OCI-LY1 (cell line): Measurements from ENCODE around the gene ARHGAP27.

Experiments used
- H2AFZ ChIP-seq: fragments of 200-600 bp; sonication (generic), shearing (Covaris generic); 2 replicates; pipeline ENCODE4 v1.6.0; 2014; ENCODE audit warnings: antibody characterized with exemption, mild to moderate bottlenecking, low read length
- H3F3A ChIP-seq: fragments of 200-600 bp; sonication (generic), shearing (Covaris generic); 2 replicates; pipeline ENCODE4 v1.6.0; 2014; ENCODE audit warnings: mild to moderate bottlenecking, antibody characterized with exemption, low read length, moderate library complexity; ENCODE audit not compliant: insufficient read depth
- H3K27ac ChIP-seq: fragments of 200-600 bp; sonication (generic); 2 replicates; pipeline ENCODE4 v1.5.1; 2014; ENCODE audit warnings: low read length, mixed run types, mild to moderate bottlenecking, low read depth; ENCODE audit not compliant: poor library complexity, severe bottlenecking
- H3K27me3 ChIP-seq: fragments of 200-600 bp; sonication (generic); 2 replicates; pipeline ENCODE4 v1.6.0; 2014; ENCODE audit warnings: antibody characterized with exemption, mild to moderate bottlenecking, low read length, moderate library complexity; ENCODE audit not compliant: insufficient read depth
- H3K36me3 ChIP-seq: fragments of 200-600 bp; sonication (generic); 2 replicates; pipeline ENCODE4 v1.6.1; 2014; ENCODE audit warnings: mild to moderate bottlenecking, antibody characterized with exemption, low read length, moderate library complexity, mixed read lengths; ENCODE audit not compliant: insufficient read depth
- H3K4me1 ChIP-seq: fragments of 200-600 bp; sonication (generic); 2 replicates; pipeline ENCODE4 v1.5.1; 2014; ENCODE audit warnings: mild to moderate bottlenecking, low read length, moderate library complexity; ENCODE audit not compliant: insufficient read depth, severe bottlenecking
- H3K4me2 ChIP-seq: fragments of 200-600 bp; sonication (generic), shearing (Covaris generic); 2 replicates; pipeline ENCODE4 v1.6.1; 2014; ENCODE audit warnings: low read length
- H3K4me3 ChIP-seq: fragments of 200-600 bp; sonication (generic); 2 replicates; pipeline ENCODE4 v1.5.1; 2014; ENCODE audit warnings: low read length, low read depth, mild to moderate bottlenecking, mixed read lengths; ENCODE audit not compliant: poor library complexity, severe bottlenecking
- H3K79me2 ChIP-seq: fragments of 200-600 bp; shearing (Covaris generic); 2 replicates; pipeline ENCODE4 v1.6.1; 2016; ENCODE audit warnings: mixed run types, low read length, mixed read lengths; ENCODE audit not compliant: insufficient read depth
- H3K9ac ChIP-seq: fragments of 200-600 bp; sonication (generic), shearing (Covaris generic); 2 replicates; pipeline ENCODE4 v1.6.1; 2014; ENCODE audit warnings: mild to moderate bottlenecking, low read length, mixed read lengths
- H3K9me2 ChIP-seq: fragments of 200-600 bp; sonication (generic), shearing (Covaris generic); 2 replicates; pipeline ENCODE4 v1.6.1; 2014; ENCODE audit warnings: low read depth, mild to moderate bottlenecking, low read length, mixed read lengths
- H3K9me3 ChIP-seq: fragments of 200-600 bp; shearing (Covaris generic); 2 replicates; pipeline ENCODE4 v1.6.1; 2014; ENCODE audit warnings: low read length, mixed read lengths
- H4K20me1 ChIP-seq: fragments of 200-600 bp; sonication (generic), shearing (Covaris generic); 2 replicates; pipeline ENCODE4 v1.6.0; 2016; ENCODE audit warnings: mild to moderate bottlenecking, low read length; ENCODE audit not compliant: insufficient read depth
- CTCF ChIP-seq: fragments of 200-600 bp; sonication (generic), shearing (Covaris generic); IDR thresholded peaks from 2 replicates; pipeline ENCODE4 v1.5.1; 2017; ENCODE audit warnings: mild to moderate bottlenecking, antibody characterized with exemption, low read length, moderate library complexity, mixed read lengths
- EZH2 ChIP-seq: fragments of 200-600 bp; sonication (generic), shearing (Covaris generic); IDR thresholded peaks from 2 replicates; pipeline ENCODE4 v1.8.0; 2017; ENCODE audit warnings: borderline replicate concordance, mixed run types, mild to moderate bottlenecking, antibody characterized with exemption, low read length, moderate library complexity, mixed read lengths

Gene ARHGAP27

GRCh38 chr17:45361976-45362375 lies 70.7 kb downstream of the ARHGAP27 start:
- Histone ChIP-seq H3K4me2 (no peak overlapping the region), H3K4me3 (no peak overlapping the region), H3K79me2 (no peaks in the 10 kb centered on the region), H3K27me3 (peaks cover 25% of the 10 kb centered on the region; the same call in 1 of the 2 replicates), H3K9me3 (peaks cover 4% of the 10 kb centered on the region; the same call in 1 of the 2 replicates), H3K4me1 (no peaks in the 10 kb centered on the region), H3K9ac (no peak overlapping the region), H2AFZ (no peak overlapping the region), H3K9me2 (no peaks in the 10 kb centered on the region), H3K36me3 (peaks cover 3% of the 10 kb centered on the region; the same call in 1 of the 2 replicates), H4K20me1 (no peaks in the 10 kb centered on the region), H3K27ac (no peak overlapping the region), H3F3A (no peaks in the 10 kb centered on the region)
- TF ChIP-seq CTCF, result no peak
- TF ChIP-seq EZH2, result no peak

- no peaks in the 10 kb centered on the region for H3K79me2 ChIP-seq
- H3K9me3 ChIP-seq, result peaks cover 4% of the 10 kb centered on the region; the same call in 1 of the 2 replicates
- no peak overlapping the region for H3K4me2 ChIP-seq
These were observed 71.2 kb downstream of the ARHGAP27 start for GRCh38 chr17:45361451-45361850.

GRCh38 chr17:45357364-45357997 lies 75.2 kb downstream of the ARHGAP27 start:
- Histone ChIP-seq H4K20me1 (no peaks in the 10 kb centered on the region), H3K36me3 (peaks cover 3% of the 10 kb centered on the region; the same call in 1 of the 2 replicates), H3K9me2 (no peaks in the 10 kb centered on the region), H3K27me3 (peaks cover 23% of the 10 kb centered on the region; the same call in 1 of the 2 replicates), H3K79me2 (no peaks in the 10 kb centered on the region), H3K4me3 (no peak overlapping the region), H3K27ac (no peak overlapping the region), H3K4me1 (no peaks in the 10 kb centered on the region), H3K9me3 (peaks cover 4% of the 10 kb centered on the region; the same call in 1 of the 2 replicates), H3K4me2 (no peak overlapping the region), H3K9ac (no peak overlapping the region), H3F3A (no peaks in the 10 kb centered on the region), H2AFZ (no peak overlapping the region)
- TF ChIP-seq CTCF (no peak), EZH2 (no peak)

More at GRCh38 chr17:45361451-45361850, 71.2 kb downstream of the ARHGAP27 start:
- Histone ChIP-seq H4K20me1 (no peaks in the 10 kb centered on the region), H2AFZ (no peak overlapping the region), H3K36me3 (peaks cover 3% of the 10 kb centered on the region; the same call in 1 of the 2 replicates), H3K9ac (no peak overlapping the region), H3K4me3 (no peak overlapping the region), H3K27me3 (peaks cover 26% of the 10 kb centered on the region; the same call in 1 of the 2 replicates), H3F3A (no peaks in the 10 kb centered on the region), H3K9me2 (no peaks in the 10 kb centered on the region), H3K4me1 (no peaks in the 10 kb centered on the region), H3K27ac (no peak overlapping the region)
- TF ChIP-seq EZH2 (no peak), CTCF (no peak)
